ENCODE results near the gene PNPLA6. TPM values are rescaled to one million over a fixed set of nuclear protein-coding genes. Genes with fewer than 3 reads are reported as not detected.

Gene PNPLA6
- total and polyA plus RNA-seq, 10 of the 15 experiments (the other 5 are each of a cell fraction or from before 2014, with no cell fraction given): 0.95 to 105 (median 40.0) TPM

DNA sequence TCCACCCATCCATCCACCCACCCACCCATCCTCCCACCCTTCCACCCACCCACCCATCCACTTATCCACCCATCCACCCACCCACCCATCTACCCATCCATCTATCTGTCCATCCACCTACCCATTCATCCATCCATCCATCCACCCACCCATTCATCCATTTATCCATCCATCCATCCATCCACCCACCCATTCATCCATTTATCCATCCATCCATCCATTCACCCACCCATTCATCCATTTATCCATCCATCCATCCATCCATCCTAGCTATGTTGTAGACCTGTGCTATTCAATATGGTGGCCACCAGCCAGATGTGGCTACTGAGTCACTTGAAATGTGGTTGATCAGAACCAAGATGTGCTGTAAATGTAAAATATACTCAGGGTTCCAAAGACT, 65.2 kb downstream of the PNPLA6 start (continued):
- TF ChIP-seq BCL3 (IDR thresholded peaks at IDR 0.05; ENCODE audit: borderline replicate concordance, insufficient read depth, low read depth, low read length, poor library complexity, severe bottlenecking): no peak
- TF ChIP-seq, protein P1, sequence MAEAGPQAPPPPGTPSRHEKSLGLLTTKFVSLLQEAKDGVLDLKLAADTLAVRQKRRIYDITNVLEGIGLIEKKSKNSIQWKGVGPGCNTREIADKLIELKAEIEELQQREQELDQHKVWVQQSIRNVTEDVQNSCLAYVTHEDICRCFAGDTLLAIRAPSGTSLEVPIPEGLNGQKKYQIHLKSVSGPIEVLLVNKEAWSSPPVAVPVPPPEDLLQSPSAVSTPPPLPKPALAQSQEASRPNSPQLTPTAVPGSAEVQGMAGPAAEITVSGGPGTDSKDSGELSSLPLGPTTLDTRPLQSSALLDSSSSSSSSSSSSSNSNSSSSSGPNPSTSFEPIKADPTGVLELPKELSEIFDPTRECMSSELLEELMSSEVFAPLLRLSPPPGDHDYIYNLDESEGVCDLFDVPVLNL (IDR thresholded peaks at IDR 0.05; ENCODE audit: low read depth, low read length): no peak
- no peak for TF ChIP-seq BCL11A (IDR thresholded peaks at IDR 0.05; ENCODE audit: low read depth, low read length)
- no peak for TF ChIP-seq MYC (IDR thresholded peaks at IDR 0.05; ENCODE audit: insufficient read depth, insufficient read length, insufficient replicate concordance, low read length, severe bottlenecking)
- no peak for TF ChIP-seq ZNF24 (IDR thresholded peaks at IDR 0.05)
- TF ChIP-seq, protein P2, sequence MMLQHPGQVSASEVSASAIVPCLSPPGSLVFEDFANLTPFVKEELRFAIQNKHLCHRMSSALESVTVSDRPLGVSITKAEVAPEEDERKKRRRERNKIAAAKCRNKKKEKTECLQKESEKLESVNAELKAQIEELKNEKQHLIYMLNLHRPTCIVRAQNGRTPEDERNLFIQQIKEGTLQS (IDR thresholded peaks at IDR 0.05; ENCODE audit: borderline replicate concordance, extremely low read depth, low read depth, low read length): no peak

DNA sequence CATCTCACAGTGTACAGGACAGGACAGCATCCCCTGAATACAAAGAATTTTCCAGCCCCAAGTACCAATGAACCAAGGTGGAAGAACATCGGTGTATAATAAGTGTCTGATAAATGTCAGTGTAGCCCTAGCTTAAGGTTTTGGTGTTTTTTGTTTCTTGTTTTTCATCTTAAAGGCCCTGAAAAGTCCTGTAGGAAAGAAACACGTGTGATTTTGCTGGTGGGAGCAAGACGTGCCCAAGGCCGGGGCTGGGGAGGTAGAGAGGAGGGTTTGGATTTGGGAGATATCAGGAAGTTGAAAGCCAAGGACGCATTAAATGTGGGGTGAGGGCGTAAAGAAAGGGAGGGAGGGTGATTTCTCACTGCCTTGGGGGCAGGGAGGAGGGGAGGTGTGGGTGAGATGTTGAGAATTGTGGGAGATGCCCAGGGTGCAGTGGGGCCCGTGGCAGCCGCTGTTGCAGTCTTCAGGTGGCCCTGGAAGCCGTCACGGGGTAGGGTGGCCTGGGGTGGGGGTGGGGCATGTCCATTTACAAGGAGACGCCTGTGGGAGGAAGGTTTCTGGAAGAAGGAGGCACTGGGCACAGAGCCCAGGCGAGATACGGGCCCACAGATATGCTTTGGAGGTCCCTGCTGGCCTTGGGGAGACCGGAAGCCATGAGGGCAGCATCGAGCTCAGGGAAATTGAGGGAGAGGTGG, 66.9 kb downstream of the PNPLA6 start:
- no TSS peak for BruUV-seq (replicated peaks)
- no peak overlapping the region for H3K9ac ChIP-seq (ENCODE audit: control insufficient read depth, insufficient read depth, low read length)
- DNase-seq (ENCODE audit: low read depth, low spot score): no peak
- ChIA-PET POLR2A (interaction anchor here (0.6 kb wide), 1 partner anchor 20 kb away, joined by 3 read pairs; no protein-coding TSS in a partner anchor), RAD21 (ENCODE audit: unreplicated experiment) (no interaction called here), SMC1A (ENCODE audit: uncharacterized antibody, unreplicated experiment) (interaction anchor here (1.3 kb wide), 1 partner anchor 13 kb away, joined by 3 read pairs; no protein-coding TSS in a partner anchor), CTCF (no interaction called here)
- no peak overlapping the region for H3K4me3 ChIP-seq
- no peaks in the 10 kb centered on the region for H4K20me1 ChIP-seq (ENCODE audit: control insufficient read depth, insufficient read depth)
- no peak for TF ChIP-seq YY1 (IDR thresholded peaks at IDR 0.05; ENCODE audit: low read depth, low read length)
- no peak for TF ChIP-seq NRF1 (conservative IDR thresholded peaks at IDR 0.05; ENCODE audit: low read depth, low read length)
- no peak for TF ChIP-seq ZNF207 (IDR thresholded peaks at IDR 0.05; ENCODE audit: borderline replicate concordance)
- no peak for TF ChIP-seq KLF5 (IDR thresholded peaks at IDR 0.05; ENCODE audit: partially characterized antibody)
- TF ChIP-seq USF2 (IDR thresholded peaks at IDR 0.05; ENCODE audit: borderline replicate concordance, low read depth, low read length): no peak
- TF ChIP-seq BMI1 (IDR thresholded peaks at IDR 0.05; ENCODE audit: borderline replicate concordance): no peak
- TF ChIP-seq PML (IDR thresholded peaks at IDR 0.05; ENCODE audit: low read length): no peak
- no peak for TF ChIP-seq CTCF (IDR thresholded peaks at IDR 0.05 in 2 of 3, conservative IDR thresholded peaks at IDR 0.05 in 1 of 3; ENCODE audit: control insufficient read depth in 2 of 3, extremely low read depth in 1 of 3, insufficient read depth in 1 of 3, low read depth in 3 of 3, low read length in 3 of 3)
- 18% methylated on average over 13 of the region's 15 CpGs for WGBS (ENCODE audit: insufficient coverage, insufficient replicate concordance, low lambda C conversion rate, missing lambda C conversion rate)
- intact Hi-C loops (cut with micrococcal nuclease; ENCODE audit: unreplicated experiment): no loop called here
- H3K9me3 ChIP-seq (replicated peaks; ENCODE audit: control insufficient read depth, insufficient read depth, low read length): no peaks in the 10 kb centered on the region
- FAIRE-seq: no peak
- no peaks in the 10 kb centered on the region for H3K27me3 ChIP-seq (replicated peaks in 1 of 2; ENCODE audit: control insufficient read depth in 2 of 2, insufficient read depth in 2 of 2, low read length in 1 of 2)
- H3K79me2 ChIP-seq (ENCODE audit: control insufficient read depth, insufficient read depth, low read length): no peaks in the 10 kb centered on the region
- H3K36me3 ChIP-seq (ENCODE audit: control insufficient read depth in 2 of 2, insufficient read depth in 2 of 2, low read length in 1 of 2): no peaks in the 10 kb centered on the region
- no peak overlapping the region for H3K4me2 ChIP-seq (ENCODE audit: control insufficient read depth, insufficient read depth)
- H2AFZ ChIP-seq (ENCODE audit: control insufficient read depth, low read depth, low read length): no peak overlapping the region
- no peak overlapping the region for H3K27ac ChIP-seq (ENCODE audit: control insufficient read depth, insufficient read depth)
- in situ Hi-C loops (cut with MboI): no loop called here
- H3K4me1 ChIP-seq (ENCODE audit: control insufficient read depth, insufficient read depth, low read length): no peaks in the 10 kb centered on the region
- ATAC-seq: no peak

All from GM12878 (cell line).